AG09319 (cell line): ENCODE data around the gene RAP2A.

Source experiments
- DNase-seq: peaks from one replicate; pipeline ENCODE4 v3.0.0-alpha.2; 2010; ENCODE audit warnings: low read depth; ENCODE audit errors: extremely low read depth
- CTCF ChIP-seq: IDR thresholded peaks from 2 replicates; pipeline ENCODE4 v1.5.1; 2011; ENCODE audit warnings: low read depth, mild to moderate bottlenecking, inconsistent platforms, low read length, moderate library complexity

Gene RAP2A

DNA sequence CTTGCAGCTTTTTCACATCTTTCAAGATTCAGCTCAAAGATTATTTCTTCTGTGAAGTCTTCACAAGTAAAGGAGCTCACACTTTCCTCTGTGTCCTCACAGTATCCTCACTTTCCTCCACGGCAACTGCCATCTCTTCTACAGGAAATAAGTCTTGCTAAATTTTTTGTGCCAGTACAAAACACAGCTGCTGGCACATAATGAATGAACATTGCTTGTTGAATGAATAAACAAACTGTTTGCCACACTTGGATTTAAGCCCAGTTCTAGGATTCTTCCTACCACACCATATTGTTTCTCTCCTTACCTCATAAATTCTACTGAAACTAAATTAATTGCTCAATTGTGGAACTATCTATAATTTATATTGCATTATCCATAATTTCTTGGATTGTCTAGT is 59.5 kb downstream of the RAP2A start:
- TF ChIP-seq CTCF = no peak
- no peak for DNase-seq

DNA sequence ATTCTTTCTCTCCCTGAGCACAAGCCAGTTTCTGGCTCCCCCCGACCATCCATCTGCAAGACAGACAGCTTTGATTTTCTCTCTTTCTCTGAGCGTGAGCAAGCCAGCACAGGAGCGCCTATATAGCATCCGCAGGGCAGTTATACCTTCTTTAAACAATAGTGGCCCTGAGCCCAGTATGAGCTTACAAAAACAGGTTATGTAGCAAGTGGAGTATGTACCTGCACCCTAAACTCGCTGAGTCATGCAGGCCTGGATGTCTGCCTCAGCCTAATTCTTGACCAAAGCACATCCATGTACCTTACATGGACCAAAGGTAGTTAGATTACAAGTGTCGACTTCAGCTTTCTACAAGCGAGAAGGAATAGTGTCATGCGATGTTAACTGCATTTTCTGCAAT is 61.7 kb downstream of the RAP2A start:
- no peak for DNase-seq

GRCh38 chr13:97496511-97496910 is 62.5 kb downstream of the RAP2A start:
- TF ChIP-seq CTCF = no peak
- no peak for DNase-seq

More for the DNA sequence above, 61.7 kb downstream of the RAP2A start:
- TF ChIP-seq CTCF = no peak

DNA sequence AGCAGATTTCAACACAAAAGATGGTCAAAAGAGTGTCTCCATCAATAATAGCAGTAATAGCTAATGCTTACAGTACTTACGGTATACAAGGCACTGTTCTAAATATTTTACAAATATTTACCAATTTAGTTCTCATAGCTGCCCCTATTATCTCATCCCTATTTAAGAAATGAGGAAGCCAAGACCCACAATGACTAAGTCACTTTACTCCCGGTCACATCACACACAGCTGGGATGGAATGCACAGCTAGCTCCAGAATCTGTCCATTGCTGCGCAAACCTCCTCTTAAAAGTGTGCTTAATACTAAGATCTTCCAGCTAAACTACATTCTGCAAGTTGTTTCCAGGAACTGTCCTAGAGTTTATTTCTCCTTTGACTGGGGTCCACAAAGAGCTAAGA is 63.4 kb downstream of the RAP2A start:
- TF ChIP-seq CTCF = no peak
- no peak for DNase-seq

GRCh38 chr13:97498419-97498818 is 64.5 kb downstream of the RAP2A start:
- no peak for TF ChIP-seq CTCF
- no peak for DNase-seq

DNA sequence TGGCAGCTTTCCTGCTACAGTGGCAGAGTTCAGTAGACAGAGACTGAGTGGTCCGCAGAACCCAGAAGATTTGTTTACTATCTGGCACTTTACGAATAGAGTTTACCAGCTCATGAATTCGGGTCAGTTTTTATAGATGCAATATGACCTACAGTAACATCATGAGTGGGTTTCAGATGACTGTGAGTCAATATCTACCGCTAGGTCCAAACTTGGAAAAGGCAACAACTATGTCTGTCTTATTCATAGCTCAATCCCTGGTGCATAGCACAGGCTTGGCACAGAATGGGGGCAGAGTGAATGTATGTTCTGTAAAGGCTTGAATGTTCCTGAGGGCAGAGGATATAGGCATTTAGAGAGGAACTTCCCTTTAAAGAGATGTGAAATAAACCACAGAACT is 65.2 kb downstream of the RAP2A start:
- no peak for DNase-seq
- no peak for TF ChIP-seq CTCF

DNA sequence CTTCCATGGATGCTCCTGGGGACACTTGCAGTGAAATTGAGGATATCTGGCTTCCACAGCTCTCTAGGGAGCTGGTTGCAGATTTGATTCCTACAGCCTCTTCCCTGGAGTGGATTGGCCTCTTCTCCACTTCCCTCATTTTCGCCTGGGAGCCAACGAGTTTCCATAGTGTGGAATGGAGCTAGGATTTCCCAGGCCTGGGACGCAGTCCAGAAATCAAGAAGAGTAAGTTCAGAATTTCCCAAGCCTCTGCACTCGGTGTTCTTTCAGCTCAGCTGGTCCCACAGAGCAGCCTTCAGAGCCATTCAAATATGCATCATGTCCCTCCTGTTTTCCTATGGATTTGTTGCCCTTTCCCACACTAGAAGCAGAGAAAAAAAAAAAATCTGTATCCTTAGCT is 68.2 kb downstream of the RAP2A start:
- DNase-seq = no peak
- no peak for TF ChIP-seq CTCF
